HepG2 (cell line): ENCODE measurements around the gene ADM. TPM values are rescaled to one million over a fixed set of nuclear protein-coding genes. Genes with fewer than 3 reads are reported as not detected.

Source experiments
- BRD4 ChIP-seq: sonication (generic); formaldehyde crosslinking; IDR thresholded peaks from 2 replicates; pipeline ENCODE4 v1.4.0; 2020; ENCODE audit warnings: missing genetic modification reagents
- CHD2 ChIP-seq: IDR thresholded peaks from 2 replicates; pipeline ENCODE4 v1.6.1; 2011; ENCODE audit warnings: low read depth, low read length, improper control_type of control experiment
- HOXD1 ChIP-seq: sonication (generic); formaldehyde crosslinking; IDR thresholded peaks from 2 replicates; pipeline ENCODE4 v1.5.0; 2020; ENCODE audit warnings: missing genetic modification reagents
- PHF5A ChIP-seq: IDR thresholded peaks from one replicate; pipeline ENCODE4 v1.6.1; 2018; ENCODE audit warnings: low read depth, missing genetic modification reagents; ENCODE audit not compliant: unreplicated experiment
- TCF7 ChIP-seq: sonication (generic); IDR thresholded peaks from 2 replicates; pipeline ENCODE4 v1.6.1; 2016; ENCODE audit warnings: antibody characterized with exemption, low read depth
- TEAD3 ChIP-seq: optimal IDR thresholded peaks from 2 replicates; pipeline ENCODE3; 2016; ENCODE audit warnings: borderline replicate concordance
- THYN1 ChIP-seq: sonication (generic); formaldehyde crosslinking; IDR thresholded peaks from 2 replicates; pipeline ENCODE4 v1.8.1; 2023; ENCODE audit warnings: low read depth, mild to moderate bottlenecking, moderate library complexity, missing genetic modification reagents, borderline replicate concordance
- ZMYM2 ChIP-seq: sonication (generic); formaldehyde crosslinking; IDR thresholded peaks from 2 replicates; pipeline ENCODE4 v1.8.0; 2022; ENCODE audit warnings: mild to moderate bottlenecking, missing genetic modification reagents
- ZNF44 ChIP-seq: sonication (generic); formaldehyde crosslinking; IDR thresholded peaks from 2 replicates; pipeline ENCODE4 v1.5.1; 2020; ENCODE audit warnings: mild to moderate bottlenecking, missing genetic modification reagents
- ZNF709 ChIP-seq: sonication (generic); formaldehyde crosslinking; IDR thresholded peaks from 2 replicates; pipeline ENCODE4 v1.5.0; 2020; ENCODE audit warnings: mild to moderate bottlenecking, missing genetic modification reagents
- ZNF782 ChIP-seq: sonication (generic); formaldehyde crosslinking; IDR thresholded peaks from 2 replicates; pipeline ENCODE4 v1.4.0; 2020; ENCODE audit warnings: missing genetic modification reagents, mild to moderate bottlenecking, borderline replicate concordance
- polyA plus RNA-seq, 8 experiments: library from polyadenylated mRNA; depleted of rRNA in 3 of 8; stranded (reverse) in 7 of 8; unstranded in 1 of 8; fragments of >200 nt; fragmentation: Illumina TruSeq in 4 of 8; extraction: Trizol in 4 of 8; gene quantifications; 2 replicates each; pipeline versions ENCODE4 v1.2.1 to v1.2.3, GENCODE V29; 2011 to 2016; ENCODE audit warnings: low read depth in 4 of 8, missing spikeins in 1 of 8, mixed read lengths in 1 of 8; ENCODE audit not compliant: insufficient read depth in 1 of 8
- total RNA-seq, 5 experiments: library from RNA; depleted of rRNA; stranded (reverse); fragments of >200 nt; fragmentation: Illumina TruSeq; extraction: Trizol; gene quantifications; 2 replicates each; pipeline ENCODE4 v1.2.3, GENCODE V29; 2016; ENCODE audit warnings: low read depth in 1 of 5
- TF ChIP-seq, protein P1 (sequence below): sonication (generic); formaldehyde crosslinking; IDR thresholded peaks from 2 replicates; pipeline ENCODE4 v1.5.1; 2020; ENCODE audit warnings: mild to moderate bottlenecking, missing genetic modification reagents
- TF ChIP-seq, protein P2 (sequence below): sonication (generic); formaldehyde crosslinking; IDR thresholded peaks from 2 replicates; pipeline ENCODE4 v1.5.1; 2020; ENCODE audit warnings: mild to moderate bottlenecking, missing genetic modification reagents, borderline replicate concordance
- TF ChIP-seq, protein P3 (sequence below): sonication (generic); formaldehyde crosslinking; IDR thresholded peaks from 2 replicates; pipeline ENCODE4 v1.8.1; 2023; ENCODE audit warnings: mild to moderate bottlenecking, inconsistent platforms, moderate library complexity, missing genetic modification reagents, borderline replicate concordance

ADM gene
- total and polyA plus RNA-seq, 2 of the 13 experiments (the other 11 are each of a cell fraction or from before 2014, with no cell fraction given): 10.7 to 26.1 TPM

DNA sequence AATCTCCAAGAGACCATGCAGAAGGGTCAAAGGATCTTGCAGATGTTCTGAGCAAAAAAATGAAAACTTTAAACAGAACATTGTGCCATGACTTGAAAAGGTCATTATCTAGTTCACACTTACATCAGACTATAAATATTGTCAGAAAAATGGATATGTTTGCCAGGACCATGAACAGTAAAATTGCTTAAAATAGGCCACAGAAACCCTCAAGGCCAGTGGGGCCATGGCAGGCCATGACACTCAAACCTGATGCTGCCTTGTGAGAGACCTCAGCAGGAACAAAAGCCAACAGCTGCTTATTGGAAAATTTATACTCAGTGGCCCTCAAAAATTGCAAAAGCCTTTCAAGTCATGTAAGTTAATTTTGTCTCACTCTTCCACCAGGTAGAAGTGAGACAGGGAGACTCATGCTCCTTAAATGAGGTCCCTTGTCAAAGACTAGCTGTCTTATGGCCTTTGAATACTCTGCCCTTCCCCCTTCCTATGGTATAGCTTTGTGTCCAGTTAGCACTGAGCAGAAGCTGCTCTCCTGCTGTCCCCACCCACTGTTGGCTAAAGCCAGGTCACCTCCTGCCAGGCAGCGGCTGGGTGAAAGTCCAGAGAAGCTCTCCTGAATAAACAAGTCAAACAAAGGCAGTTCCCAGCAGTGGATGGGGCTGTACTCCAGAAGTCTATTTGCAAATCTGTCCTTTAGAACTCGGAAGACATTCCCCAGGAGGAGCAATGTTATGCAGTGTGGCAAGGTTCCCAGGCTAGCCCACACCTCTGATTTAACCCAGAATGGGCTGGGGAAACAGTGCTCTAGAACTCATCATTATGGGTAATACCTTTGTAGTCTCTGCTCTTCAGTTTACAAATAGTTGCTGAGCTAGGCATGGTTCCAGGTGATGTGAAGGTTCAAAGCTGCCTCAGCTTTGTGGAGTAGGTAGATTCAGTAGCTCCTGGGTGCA lies 21.4 kb downstream of the ADM start (continued):
- TF ChIP-seq, protein P1, sequence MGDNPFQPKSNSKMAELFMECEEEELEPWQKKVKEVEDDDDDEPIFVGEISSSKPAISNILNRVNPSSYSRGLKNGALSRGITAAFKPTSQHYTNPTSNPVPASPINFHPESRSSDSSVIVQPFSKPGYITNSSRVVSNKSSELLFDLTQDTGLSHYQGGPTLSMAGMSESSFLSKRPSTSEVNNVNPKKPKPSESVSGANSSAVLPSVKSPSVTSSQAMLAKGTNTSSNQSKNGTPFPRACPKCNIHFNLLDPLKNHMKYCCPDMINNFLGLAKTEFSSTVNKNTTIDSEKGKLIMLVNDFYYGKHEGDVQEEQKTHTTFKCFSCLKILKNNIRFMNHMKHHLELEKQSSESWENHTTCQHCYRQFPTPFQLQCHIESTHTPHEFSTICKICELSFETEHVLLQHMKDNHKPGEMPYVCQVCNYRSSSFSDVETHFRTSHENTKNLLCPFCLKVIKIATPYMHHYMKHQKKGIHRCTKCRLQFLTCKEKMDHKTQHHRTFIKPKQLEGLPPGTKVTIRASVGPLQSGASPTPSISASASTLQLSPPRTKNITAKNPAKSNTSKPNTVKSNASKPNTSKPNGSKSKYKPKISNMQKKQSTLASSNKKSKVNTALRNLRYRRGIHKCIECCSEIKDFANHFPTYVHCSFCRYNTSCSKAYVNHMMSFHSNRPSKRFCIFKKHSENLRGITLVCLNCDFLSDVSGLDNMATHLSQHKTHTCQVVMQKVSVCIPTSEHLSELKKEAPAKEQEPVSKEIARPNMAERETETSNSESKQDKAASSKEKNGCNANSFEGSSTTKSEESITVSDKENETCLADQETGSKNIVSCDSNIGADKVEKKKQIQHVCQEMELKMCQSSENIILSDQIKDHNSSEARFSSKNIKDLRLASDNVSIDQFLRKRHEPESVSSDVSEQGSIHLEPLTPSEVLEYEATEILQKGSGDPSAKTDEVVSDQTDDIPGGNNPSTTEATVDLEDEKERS (CRISPR knock-in tag): peak; percentile 85; the same call in 1 of the 2 replicates
- TF ChIP-seq ZNF44 (CRISPR knock-in tag) (no peak), ZNF782 (no peak), THYN1 (CRISPR knock-in tag) (no peak), TCF7 (peak; percentile 68; the same call in 1 of the 2 replicates), ZMYM2 (CRISPR knock-in tag) (peak; percentile 98), PHF5A (peak; percentile 95), BRD4 (CRISPR knock-in tag) (peak; percentile 74; the same call in 1 of the 2 replicates), ZNF709 (CRISPR knock-in tag) (no peak), TEAD3 (CRISPR knock-in tag) (peak; percentile 93), HOXD1 (CRISPR knock-in tag) (peak; percentile 49; the same call in 1 of the 2 replicates), CHD2 (no peak)
- TF ChIP-seq, protein P2, sequence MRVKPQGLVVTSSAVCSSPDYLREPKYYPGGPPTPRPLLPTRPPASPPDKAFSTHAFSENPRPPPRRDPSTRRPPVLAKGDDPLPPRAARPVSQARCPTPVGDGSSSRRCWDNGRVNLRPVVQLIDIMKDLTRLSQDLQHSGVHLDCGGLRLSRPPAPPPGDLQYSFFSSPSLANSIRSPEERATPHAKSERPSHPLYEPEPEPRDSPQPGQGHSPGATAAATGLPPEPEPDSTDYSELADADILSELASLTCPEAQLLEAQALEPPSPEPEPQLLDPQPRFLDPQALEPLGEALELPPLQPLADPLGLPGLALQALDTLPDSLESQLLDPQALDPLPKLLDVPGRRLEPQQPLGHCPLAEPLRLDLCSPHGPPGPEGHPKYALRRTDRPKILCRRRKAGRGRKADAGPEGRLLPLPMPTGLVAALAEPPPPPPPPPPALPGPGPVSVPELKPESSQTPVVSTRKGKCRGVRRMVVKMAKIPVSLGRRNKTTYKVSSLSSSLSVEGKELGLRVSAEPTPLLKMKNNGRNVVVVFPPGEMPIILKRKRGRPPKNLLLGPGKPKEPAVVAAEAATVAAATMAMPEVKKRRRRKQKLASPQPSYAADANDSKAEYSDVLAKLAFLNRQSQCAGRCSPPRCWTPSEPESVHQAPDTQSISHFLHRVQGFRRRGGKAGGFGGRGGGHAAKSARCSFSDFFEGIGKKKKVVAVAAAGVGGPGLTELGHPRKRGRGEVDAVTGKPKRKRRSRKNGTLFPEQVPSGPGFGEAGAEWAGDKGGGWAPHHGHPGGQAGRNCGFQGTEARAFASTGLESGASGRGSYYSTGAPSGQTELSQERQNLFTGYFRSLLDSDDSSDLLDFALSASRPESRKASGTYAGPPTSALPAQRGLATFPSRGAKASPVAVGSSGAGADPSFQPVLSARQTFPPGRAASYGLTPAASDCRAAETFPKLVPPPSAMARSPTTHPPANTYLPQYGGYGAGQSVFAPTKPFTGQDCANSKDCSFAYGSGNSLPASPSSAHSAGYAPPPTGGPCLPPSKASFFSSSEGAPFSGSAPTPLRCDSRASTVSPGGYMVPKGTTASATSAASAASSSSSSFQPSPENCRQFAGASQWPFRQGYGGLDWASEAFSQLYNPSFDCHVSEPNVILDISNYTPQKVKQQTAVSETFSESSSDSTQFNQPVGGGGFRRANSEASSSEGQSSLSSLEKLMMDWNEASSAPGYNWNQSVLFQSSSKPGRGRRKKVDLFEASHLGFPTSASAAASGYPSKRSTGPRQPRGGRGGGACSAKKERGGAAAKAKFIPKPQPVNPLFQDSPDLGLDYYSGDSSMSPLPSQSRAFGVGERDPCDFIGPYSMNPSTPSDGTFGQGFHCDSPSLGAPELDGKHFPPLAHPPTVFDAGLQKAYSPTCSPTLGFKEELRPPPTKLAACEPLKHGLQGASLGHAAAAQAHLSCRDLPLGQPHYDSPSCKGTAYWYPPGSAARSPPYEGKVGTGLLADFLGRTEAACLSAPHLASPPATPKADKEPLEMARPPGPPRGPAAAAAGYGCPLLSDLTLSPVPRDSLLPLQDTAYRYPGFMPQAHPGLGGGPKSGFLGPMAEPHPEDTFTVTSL (CRISPR knock-in tag): peak; percentile 96
- TF ChIP-seq, protein P3, sequence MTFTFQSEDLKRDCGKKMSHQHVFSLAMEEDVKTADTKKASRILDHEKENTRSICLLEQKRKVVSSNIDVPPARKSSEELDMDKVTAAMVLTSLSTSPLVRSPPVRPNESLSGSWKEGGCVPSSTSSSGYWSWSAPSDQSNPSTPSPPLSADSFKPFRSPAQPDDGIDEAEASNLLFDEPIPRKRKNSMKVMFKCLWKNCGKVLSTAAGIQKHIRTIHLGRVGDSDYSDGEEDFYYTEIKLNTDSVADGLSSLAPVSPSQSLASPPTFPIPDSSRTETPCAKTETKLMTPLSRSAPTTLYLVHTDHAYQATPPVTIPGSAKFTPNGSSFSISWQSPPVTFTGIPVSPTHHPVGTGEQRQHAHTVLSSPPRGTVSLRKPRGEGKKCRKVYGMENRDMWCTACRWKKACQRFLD: no peak
